GM06990 (cell line): Measurements from ENCODE around the gene EPSTI1.

Source experiments
- DNase-seq: peaks from one replicate; pipeline ENCODE4 v3.0.0-alpha.2; 2011; ENCODE audit not compliant: insufficient read length; ENCODE audit errors: extremely low read depth
- H3K27me3 ChIP-seq: replicated peaks from 2 replicates; pipeline ENCODE4 v1.6.0; 2011; ENCODE audit warnings: low read length; ENCODE audit not compliant: control insufficient read depth, insufficient read depth
- H3K36me3 ChIP-seq: 2 replicates; pipeline ENCODE4 v1.5.1; 2011; ENCODE audit warnings: low read length; ENCODE audit not compliant: control insufficient read depth, insufficient read depth
- H3K4me3 ChIP-seq: replicated peaks from 2 replicates; pipeline ENCODE4 v1.5.1; 2011; ENCODE audit warnings: low read depth, mild to moderate bottlenecking, control low read depth, low read length
- TF ChIP-seq, protein P1 (sequence below): IDR thresholded peaks from 2 replicates; pipeline ENCODE4 v1.5.1; 2011; ENCODE audit warnings: low read length, control low read depth, mild to moderate bottlenecking, inconsistent platforms; ENCODE audit not compliant: insufficient read depth, poor library complexity, severe bottlenecking

Gene EPSTI1

DNA sequence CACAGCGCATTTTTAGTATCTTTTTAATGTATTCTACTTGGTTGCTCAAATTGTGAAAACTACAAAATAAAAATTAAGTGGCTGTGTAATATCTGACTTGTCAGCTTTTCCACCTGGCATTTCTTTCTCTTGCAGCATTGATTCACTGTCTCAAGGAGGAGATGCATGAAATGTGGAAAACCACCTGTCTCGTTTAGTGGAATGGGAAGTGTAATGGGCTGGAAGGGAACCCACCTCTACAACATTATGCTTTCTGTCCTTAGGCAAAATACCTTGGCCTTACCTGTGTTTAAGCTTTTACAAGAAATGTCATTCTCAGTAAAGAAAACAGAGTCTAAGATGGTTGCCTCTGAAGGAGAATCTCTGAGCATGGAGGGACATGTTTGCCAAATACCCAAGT, 142.8 kb downstream of the EPSTI1 start:
- Histone ChIP-seq H3K4me3 (no peak overlapping the region), H3K36me3 (no peaks in the 10 kb centered on the region), H3K27me3 (no peaks in the 10 kb centered on the region)
- TF ChIP-seq, protein P1, sequence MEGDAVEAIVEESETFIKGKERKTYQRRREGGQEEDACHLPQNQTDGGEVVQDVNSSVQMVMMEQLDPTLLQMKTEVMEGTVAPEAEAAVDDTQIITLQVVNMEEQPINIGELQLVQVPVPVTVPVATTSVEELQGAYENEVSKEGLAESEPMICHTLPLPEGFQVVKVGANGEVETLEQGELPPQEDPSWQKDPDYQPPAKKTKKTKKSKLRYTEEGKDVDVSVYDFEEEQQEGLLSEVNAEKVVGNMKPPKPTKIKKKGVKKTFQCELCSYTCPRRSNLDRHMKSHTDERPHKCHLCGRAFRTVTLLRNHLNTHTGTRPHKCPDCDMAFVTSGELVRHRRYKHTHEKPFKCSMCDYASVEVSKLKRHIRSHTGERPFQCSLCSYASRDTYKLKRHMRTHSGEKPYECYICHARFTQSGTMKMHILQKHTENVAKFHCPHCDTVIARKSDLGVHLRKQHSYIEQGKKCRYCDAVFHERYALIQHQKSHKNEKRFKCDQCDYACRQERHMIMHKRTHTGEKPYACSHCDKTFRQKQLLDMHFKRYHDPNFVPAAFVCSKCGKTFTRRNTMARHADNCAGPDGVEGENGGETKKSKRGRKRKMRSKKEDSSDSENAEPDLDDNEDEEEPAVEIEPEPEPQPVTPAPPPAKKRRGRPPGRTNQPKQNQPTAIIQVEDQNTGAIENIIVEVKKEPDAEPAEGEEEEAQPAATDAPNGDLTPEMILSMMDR, result no peak
- no peak for DNase-seq

DNA sequence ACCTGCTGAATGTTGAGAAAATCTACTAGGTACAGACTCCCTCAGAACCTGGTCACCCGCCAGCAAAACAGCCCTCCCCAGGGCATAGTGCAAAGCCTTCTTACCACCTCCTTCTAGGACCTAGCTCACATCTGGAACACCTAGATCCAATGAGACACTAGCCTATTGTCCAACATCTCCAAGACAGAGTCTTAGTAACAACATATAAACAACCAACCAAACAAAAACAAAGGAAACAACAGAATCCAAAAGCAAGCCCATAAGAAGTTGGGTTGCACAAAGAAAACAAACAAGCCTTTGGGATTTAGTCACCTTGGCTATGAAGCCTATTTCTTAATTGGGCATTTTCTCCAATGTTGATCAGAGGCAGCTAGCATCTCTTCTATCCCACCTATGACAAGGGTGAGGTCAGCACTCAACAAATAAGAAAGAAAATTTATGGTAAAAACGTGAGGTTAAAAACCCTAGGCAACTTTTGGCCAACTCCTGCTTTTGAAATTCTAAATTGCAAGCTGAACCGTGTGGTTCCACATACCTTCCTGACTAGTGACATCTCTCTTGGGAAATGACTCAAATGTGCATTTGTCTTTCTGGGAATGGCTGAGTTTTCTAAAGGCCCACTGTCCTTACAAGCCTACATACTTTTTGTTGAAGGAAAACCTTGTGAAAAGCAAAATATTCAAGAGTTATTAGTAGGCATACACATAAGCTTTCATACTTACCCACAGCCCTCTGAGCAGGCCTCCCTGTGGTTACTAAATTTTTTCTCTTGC, 144.0 kb downstream of the EPSTI1 start:
- H3K36me3 ChIP-seq, result no peaks in the 10 kb centered on the region

DNA sequence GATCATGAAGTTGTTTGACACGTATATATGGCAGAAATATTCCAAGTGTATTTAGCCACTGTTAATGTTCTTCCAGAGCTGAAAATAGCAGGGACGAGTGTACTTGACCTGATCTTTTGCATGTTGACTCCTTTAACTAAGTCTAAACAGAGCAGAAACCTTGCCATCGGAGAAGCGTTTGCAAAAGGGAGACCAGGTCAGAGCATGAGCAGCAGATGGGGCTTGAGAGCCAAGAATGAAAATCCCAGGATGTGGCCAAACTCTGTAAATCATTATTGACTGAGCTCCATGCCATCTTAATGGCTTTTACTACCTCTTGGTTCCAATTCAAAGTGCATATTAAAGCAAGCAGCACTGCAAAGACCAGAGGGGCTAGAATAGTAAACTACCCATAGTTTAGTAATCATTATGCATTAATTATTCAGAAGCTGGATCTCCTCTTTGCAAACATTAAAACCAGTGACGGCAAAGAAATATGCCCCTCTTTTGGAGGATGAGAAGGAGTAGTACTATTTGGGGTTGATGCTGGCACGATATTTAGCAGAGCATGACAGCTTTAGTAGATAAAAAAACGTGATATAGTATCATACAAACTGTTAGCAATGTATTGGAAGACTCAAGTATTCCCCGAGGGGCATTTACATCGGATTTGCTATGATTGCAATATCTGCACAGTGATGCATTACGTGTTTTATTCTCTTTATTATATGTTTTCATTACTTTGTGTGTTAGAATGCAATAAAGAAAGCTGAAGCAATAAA, 154.9 kb downstream of the EPSTI1 start:
- TF ChIP-seq, protein P1, result peak; percentile 13
- Histone ChIP-seq H3K27me3 (no peaks in the 10 kb centered on the region; the same call in 1 of the 2 replicates), H3K4me3 (no peak overlapping the region), H3K36me3 (no peaks in the 10 kb centered on the region)
- DNase-seq, result no peak

More for the DNA sequence above, 144.0 kb downstream of the EPSTI1 start:
- DNase-seq, result no peak
- TF ChIP-seq, protein P1, result no peak
- no peaks in the 10 kb centered on the region for H3K27me3 ChIP-seq
- no peak overlapping the region for H3K4me3 ChIP-seq
